HG03565 (cell line): ENCODE results near the gene MS4A18.

Source experiments
- ATAC-seq: cut with Tn5 transposase; IDR thresholded peaks from one replicate; pipeline ENCODE4 v1.9.1; 2021; ENCODE audit warnings: mild to moderate bottlenecking, moderate library complexity; ENCODE audit not compliant: unreplicated experiment

Gene MS4A18

GRCh38 chr11:60764879-60765278 is 40.4 kb downstream of the MS4A18 start:
- peak; percentile 48 for ATAC-seq

DNA sequence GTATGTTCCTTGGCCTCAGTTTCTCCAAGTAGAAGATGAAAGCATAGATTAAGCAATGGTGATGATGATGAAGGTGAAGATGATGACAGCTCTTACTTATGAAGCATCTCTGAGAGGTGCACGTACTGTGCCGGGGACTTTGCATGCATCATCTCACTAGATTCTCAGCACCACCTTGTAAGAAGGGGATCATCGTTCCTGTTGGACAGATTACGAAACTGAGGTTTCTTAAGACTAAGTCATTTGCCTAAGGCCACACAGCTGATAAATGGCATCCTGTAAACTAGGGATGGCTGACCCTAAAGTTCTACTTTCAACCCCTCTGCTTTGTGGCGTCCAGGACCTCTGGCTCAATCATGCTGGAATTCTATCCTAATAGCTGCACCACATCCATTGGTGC is 40.8 kb downstream of the MS4A18 start:
- ATAC-seq: no peak

- no peak for ATAC-seq
These were observed 42.0 kb downstream of the MS4A18 start for GRCh38 chr11:60766547-60766946.

DNA sequence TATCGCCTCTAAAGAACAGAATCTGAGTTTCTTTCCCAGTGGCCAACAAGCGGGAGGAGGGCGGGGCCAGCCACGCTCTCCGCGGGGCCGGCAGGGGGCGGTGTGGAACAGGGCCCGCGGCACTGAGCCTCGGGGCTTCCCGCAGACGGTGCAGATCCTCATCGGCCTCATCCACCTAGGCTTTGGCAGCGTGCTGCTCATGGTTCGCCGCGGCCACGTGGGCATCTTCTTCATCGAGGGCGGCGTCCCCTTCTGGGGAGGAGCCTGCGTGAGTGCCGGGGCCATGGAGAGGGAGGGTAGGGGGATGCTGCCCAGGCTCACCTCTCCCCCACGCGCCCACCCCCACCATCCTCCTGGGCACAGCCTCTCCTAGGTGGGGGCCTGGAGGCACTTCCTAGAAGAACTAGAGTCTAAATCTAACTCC is 42.9 kb downstream of the MS4A18 start:
- ATAC-seq: no peak

- no peak for ATAC-seq
These were observed 43.7 kb downstream of the MS4A18 start for GRCh38 chr11:60768202-60768601.

DNA sequence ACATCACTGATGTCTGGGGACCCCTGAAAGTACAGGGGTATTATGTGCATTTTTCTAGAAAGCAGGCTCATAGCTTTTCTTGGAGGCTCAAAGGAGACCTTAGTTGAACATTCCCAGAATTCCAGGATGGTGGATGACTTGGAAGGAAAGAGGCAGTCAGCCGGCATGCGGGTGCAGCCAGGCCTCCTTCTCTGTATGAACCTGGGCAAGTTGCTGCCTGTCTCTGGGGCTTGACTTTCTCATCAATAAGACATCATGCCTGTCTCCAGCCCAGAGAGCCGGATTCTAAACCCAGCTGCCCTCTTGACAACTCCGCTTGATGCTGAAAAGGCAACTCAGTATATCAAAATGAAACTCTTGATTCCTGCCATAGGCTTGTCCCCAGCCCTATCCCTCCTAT is 44.8 kb downstream of the MS4A18 start:
- no peak for ATAC-seq

GRCh38 chr11:60769811-60770210 is 45.3 kb downstream of the MS4A18 start:
- no peak for ATAC-seq

DNA sequence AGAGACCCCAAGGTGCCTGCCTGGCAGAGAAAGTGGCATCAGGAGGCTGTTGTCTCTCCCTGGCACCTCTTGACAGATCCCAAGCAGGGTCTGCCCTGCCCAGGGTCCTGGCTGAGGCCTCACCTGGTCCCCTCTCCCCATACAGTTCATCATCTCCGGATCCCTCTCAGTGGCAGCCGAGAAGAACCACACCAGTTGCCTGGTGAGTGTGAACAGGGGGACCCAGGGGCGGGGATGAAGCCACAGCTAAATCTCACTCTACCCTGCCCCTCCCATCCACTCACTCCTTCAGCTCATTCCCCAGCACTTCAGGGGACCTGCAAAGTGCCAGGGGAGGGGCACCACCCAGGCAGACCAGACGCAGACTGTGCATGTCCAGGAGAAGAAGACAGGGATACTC is 46.6 kb downstream of the MS4A18 start:
- no peak for ATAC-seq

DNA sequence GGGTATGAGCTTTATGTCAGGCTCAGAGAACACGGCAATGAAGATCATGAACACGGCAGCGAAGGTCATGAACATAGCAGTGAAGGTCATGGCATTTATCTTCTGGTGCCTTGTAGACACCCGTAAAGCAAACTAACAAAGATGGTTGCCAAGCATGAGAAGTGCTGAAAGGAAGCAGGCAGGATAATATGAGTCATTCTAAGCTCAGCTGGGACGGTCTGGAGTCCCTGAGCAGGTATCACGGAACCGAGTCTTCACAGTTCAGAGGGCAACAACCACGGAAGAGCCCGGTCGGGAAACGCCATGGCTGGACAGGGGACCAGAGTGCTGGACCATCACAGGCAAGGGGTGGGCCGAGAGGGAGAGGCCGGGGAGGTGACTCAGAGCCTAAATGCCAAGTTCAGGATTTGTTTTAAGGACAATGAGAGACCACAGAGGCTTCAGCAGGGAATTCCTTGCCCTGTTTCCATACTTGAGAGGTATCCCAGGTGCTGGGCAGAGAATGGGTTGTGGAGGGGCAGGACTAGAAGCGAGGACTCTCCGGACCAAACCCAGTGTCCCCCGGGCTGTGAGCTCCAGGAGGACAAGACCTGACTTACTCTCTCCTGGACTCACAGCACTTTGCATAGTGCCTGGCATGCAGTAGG is 47.5 kb downstream of the MS4A18 start:
- no peak for ATAC-seq

GRCh38 chr11:60772666-60773065 is 48.1 kb downstream of the MS4A18 start:
- no peak for ATAC-seq

- ATAC-seq: no peak
These were observed 50.2 kb downstream of the MS4A18 start for GRCh38 chr11:60774726-60775125.

GRCh38 chr11:60775420-60775961 is 51.0 kb downstream of the MS4A18 start:
- peak; percentile 66 for ATAC-seq

DNA sequence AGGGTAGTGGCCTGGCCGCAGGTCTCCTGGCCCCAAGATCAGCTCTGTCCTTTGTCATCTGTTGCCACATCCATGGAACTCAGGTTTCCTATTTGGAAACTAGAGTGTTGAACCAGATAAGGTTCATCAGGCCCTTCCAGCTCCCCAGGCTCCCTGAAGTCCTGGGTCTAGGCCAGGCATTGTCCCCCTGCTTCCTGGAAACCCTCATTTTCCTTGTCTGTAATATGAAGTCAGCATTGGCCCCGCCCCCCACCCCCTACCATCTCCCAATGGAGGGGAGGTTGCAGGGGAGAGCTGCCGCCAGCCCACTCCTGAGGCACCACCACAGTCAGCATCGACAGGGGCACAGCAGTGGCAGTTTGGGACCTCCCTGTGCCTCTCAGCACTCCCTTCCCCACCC is 51.6 kb downstream of the MS4A18 start:
- ATAC-seq: no peak

GRCh38 chr11:60777106-60777505 is 52.6 kb downstream of the MS4A18 start:
- no peak for ATAC-seq

DNA sequence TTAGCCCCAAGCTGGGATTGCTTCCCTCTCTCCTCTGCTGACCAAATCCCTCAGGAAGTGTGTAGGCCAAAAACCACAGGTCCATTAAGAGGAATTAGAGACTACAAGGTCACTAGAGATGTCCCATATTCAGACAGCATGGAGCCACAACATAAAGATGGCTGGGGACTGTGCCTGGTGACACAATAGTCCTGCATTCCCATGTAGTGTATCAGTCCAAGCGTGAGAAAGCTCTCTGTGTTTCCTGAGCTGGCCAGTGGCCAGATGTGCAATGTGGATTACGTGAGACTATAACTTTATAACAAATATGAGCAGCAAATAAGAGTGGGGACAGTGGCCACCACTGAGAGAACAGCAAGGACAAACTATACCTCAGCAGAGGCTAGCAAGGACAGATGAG is 53.1 kb downstream of the MS4A18 start:
- ATAC-seq: no peak

GRCh38 chr11:60780065-60780464 is 55.5 kb downstream of the MS4A18 start:
- ATAC-seq: no peak

DNA sequence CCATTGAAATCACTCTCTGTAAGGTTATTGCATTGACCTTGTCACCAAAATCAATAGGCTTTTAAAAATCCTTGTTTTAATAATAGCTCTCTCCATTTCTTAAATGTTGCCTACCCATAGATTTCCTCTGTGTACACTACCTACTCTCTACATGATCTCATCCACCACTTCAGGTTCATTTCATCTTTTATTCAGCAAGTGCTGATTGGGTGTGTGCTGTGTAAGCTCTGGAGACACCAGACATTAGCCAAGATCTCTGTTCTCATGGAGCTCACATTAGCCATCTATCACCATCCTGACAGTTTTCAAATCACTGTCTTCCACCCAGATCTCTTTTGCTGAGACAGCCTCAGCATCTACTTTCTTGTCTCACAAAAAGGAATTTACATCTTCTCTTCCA is 56.3 kb downstream of the MS4A18 start:
- no peak for ATAC-seq

DNA sequence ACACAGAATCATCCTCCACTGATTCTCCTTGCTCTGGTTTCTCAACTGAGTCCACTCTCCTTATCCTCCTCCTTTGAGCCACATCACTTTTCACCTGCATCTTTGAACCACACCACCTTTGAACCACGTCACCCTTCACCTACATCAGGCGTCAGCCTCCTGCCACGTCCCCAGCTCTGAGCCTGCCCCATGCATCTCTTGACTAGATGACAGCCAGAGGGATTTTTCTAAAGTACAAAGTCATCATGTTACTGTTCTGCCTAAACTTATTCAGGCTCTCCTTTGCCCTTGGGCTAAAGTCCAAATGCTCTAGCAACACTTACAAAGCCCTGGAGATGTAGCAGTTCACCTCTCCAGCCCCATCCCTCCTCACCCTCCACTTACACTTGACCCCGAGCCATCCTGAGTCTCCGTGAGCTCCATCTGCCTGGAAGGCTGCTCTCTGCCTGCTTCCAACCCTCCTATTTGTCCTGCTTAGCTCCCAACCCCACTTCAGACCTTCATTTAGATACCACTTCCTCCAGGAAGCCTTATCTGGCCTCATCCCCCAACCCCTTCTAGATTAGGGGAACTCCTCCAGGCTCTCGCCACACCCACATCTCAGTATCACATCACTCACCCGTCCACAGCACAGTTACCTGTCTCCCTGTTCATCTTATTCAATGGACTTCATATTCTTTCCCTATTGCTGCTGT is 56.9 kb downstream of the MS4A18 start:
- no peak for ATAC-seq

GRCh38 chr11:60781981-60782316 is 57.4 kb downstream of the MS4A18 start:
- ATAC-seq: no peak

DNA sequence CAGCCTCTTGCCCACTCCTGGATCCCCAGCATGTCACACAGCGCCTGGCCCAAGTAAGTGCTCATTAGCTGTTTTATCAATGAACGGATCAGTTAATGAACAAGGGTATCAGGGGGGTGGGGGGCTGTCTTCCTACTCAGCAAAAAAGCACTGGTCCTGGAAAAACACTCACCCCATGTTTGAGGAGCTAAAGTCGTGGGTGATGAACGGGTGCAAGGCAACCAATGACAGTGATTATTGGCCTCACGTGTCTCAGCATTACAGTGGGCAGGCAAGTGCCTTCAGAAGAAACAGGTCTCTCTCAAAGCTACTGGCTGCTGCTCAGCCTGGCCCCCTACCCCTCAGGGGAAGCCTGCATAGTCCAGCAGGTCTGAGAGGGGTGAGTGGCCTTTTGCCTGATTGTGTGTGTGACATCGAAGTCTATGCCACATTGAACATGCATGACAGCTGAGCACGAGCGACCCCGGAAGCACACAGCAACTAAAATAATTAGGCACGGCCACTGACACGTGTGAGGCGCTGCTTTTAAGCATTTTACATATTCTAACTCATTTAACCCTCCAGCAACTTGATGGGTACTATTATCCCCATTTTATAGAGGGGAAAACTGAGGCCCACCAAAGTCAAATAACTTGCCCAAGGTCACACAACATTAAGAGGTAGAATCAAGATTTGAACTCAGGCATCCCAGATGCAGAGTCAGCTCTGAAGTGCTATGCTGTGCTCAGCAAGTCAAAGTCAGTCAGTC is 58.0 kb downstream of the MS4A18 start:
- ATAC-seq: no peak

- ATAC-seq: no peak
These were observed 58.6 kb downstream of the MS4A18 start for GRCh38 chr11:60783141-60783484.

DNA sequence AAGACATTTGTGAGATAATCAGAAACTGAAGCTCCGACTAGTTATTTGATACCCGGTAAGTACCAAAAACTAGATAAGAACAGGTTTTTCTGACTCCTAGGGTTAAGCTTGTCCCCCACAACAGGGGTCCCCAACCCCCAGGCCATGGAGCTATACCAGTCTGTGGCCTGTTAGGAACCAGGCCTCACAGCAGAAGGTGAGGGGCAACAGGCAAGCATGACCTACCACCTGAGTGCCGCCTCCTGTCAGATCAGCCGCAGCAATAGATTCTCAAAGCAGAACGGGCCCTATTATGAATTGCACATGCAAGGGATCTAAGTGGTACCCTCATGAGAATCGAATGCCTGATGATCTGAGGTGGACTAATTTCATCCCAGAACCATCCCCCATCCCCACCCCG is 59.4 kb downstream of the MS4A18 start:
- no peak for ATAC-seq
